HG03432 (cell line): ENCODE measurements around the gene AARS1.
"Not testable (repeated sequence)": the region's sequence is repeated elsewhere in the genome, so short reads cannot be mapped to it uniquely, and the experiment has no call there.

Experiments
- ATAC-seq: cut with Tn5 transposase; IDR thresholded peaks from one replicate; pipeline ENCODE4 v1.9.1; 2021; ENCODE audit warnings: mild to moderate bottlenecking, moderate library complexity; ENCODE audit not compliant: unreplicated experiment

Gene AARS1

DNA sequence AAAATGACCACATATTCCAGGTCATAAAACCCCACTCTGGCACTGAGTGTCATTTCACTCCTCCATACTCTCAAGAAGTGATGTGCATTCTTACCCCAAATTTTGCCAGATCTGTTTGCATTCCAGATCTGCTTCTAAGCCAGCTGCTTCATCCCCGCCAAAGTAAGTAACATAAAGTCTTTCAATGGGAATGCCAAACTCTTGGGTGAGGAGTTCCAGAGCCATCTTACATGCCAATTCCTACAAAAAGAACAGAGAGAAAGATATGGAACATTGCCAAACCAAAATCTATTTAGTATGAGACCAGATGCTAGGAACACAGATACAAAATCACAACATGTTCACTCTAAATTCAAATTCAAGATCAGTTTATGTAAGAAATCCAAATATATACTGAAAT lies 12.9 kb downstream of the AARS1 start:
- ATAC-seq = no peak

DNA sequence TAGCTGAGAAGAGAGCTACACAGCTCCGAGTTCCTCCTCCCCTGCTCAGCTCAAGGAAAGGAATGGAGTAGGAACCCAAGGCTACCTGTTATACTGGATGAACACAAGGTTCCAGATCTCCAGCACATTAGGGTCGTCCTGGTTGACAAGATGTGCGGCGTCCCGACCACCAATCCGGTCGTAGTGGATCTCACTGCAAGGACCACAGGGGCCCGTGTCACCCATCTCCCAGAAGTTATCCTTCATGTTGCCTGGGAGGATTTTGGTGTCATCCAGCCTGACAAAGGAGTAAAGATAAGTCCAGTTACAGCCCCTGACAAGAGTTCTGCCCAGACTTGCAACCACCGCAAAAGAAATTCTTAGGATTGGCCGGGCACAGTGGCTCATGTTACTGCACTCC lies 17.6 kb downstream of the AARS1 start:
- no peak for ATAC-seq

DNA sequence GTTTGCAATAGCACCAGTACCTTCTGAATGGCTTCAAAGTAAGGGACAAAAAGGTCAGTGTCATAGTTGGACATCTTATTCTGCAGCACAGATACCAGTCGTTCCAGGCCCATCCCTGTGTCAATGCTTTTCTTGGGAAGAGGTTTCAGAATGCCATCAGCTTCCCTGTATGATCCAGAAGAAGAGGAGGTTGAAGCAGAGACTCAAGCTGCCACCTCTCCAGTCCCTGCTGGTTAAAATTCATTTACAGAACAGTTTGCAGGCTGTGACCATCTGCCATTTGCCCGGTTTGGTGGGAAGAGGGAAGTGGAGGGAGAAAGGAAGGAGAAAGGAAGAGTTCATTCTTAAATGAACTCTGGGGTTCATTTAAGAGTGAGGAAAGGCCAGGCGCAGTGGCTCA lies 19.1 kb downstream of the AARS1 start:
- ATAC-seq = no peak

GRCh38 chr16:70269471-70269870 lies 19.8 kb downstream of the AARS1 start:
- ATAC-seq = no peak

DNA sequence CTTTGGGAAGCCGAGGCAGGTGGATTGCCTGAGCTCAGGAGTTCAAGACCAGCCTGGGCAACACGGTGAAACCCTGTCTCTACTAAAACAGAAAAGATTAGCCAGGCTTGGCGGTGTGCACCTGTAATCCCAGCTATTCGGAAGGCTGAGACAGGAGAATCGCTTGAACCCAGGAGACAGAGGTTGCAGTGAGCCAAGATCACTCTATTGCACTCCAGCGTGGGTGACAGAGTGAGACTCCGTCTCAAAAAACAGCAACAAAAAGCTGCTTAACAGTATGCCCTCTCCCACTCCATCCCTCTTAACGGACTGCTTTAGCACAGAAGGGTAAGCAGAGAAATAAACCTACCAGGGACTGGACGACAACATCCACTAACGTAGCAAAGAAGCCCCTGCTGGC lies 21.4 kb downstream of the AARS1 start:
- ATAC-seq = not testable (repeated sequence)

DNA sequence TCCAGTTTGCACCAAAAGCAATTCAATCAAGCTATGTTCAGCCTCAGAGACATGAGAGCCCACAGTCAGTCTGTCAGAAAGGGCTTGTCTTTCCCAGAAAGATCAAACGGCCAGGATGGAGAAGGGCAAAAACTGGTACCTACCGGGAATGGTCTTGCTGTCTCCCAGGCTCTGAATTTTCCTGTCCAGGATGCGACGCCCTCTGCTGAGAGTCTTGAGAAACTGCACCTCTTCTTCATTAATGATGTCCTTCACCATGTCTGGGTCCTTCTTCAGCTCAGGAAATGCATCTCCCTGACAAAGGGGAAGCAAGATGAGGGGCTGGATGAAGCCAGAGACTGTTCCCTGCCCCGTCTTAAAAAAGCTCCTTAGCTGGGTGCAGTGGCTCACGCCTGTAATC lies 21.8 kb downstream of the AARS1 start:
- no peak for ATAC-seq

DNA sequence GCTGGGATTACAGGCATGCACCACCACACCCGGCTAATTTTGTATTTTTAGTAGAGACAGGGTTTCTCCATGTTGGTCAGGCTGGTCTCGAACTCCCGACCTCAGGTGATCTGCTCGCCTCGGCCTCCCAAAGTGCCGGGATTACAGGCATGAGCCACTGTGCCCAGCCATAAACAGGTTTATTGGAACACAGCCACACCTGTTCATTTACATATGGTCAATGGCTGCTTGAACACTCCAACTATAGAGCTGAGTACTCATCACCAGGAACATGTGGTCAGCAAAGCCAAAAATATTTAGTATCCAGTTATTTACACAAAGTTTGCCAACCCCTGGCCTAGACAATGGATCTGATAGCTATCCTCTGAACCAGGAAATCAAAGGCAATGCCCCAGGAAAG lies 29.4 kb downstream of the AARS1 start:
- ATAC-seq = not testable (repeated sequence)

GRCh38 chr16:70258946-70259345 lies 30.4 kb downstream of the AARS1 start:
- ATAC-seq = no peak

DNA sequence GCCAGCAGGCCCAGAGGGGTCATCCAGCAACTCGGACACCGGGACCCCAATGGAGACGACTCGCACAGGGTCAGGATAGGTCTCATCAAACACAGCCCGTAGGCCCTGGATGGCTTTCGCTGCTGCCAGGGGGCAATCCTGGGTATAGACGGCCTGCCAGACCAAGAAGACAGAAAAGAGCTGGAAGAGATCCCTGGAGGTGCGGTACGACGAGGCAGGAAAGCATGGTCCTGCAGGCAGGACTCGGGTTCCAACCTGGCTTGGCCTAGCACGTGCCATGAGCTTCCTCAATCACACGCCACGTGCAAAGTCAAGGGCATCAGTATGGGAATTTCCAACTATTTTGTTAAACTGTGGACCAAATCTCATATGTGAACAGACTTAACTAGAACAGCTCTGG lies 31.2 kb downstream of the AARS1 start:
- ATAC-seq = no peak

- ATAC-seq = no peak
These were observed 31.9 kb downstream of the AARS1 start for GRCh38 chr16:70257391-70257790.

GRCh38 chr16:70255574-70255973 lies 33.7 kb downstream of the AARS1 start:
- no peak for ATAC-seq

GRCh38 chr16:70254965-70255286 lies 34.4 kb downstream of the AARS1 start:
- ATAC-seq = no peak

GRCh38 chr16:70254180-70254964 lies 34.9 kb downstream of the AARS1 start:
- no peak for ATAC-seq

DNA sequence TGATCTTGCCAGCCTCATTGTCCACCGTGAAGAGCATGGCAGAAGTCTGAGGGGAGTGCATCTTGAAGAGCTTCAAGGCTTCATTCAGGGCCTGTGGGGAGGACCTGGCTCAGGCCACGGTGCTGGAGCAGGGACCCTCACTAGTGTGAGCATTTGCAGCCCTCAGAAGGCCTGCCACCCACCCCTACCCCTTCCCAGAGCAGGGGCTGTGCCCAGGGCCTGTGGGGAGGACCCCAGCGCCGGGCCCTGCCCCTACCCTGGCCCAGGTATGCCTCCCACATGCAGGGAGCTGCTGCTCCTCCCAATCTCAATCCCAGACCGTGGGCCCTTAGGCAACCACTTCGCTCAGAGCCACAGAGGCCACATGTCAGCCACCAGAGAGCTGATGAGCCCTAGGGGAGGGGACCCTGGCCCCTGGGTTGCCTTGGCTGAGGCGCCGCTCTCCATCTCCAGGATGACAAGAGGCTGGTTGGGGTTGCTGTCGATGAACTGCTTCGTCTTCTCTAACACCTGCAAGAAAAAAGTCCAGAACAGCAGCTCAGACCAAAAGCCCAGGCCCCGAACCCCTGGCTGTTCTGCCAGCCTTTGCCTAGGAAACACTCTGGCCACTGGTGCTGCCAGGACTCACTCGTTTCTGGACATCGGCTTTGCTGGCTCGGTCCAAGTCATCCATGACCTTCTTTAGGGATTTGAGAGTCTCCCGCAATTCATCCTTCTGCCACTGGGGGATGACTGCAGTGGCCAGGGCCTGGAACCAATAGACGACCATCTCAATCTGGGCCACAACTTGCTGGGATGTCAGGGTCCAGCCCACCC lies 35.8 kb downstream of the AARS1 start:
- ATAC-seq = no peak

- no peak for ATAC-seq
These were observed 36.8 kb downstream of the AARS1 start for GRCh38 chr16:70252355-70252988.

GRCh38 chr16:70251629-70252354 lies 37.5 kb downstream of the AARS1 start, which contains the start of gene EXOSC6:
TSS of gene EXOSC6 (minus strand) at chr16:70251940. CDS start at chr16:70251900, 40 bp downstream.
- ATAC-seq = peak; percentile 94

DNA sequence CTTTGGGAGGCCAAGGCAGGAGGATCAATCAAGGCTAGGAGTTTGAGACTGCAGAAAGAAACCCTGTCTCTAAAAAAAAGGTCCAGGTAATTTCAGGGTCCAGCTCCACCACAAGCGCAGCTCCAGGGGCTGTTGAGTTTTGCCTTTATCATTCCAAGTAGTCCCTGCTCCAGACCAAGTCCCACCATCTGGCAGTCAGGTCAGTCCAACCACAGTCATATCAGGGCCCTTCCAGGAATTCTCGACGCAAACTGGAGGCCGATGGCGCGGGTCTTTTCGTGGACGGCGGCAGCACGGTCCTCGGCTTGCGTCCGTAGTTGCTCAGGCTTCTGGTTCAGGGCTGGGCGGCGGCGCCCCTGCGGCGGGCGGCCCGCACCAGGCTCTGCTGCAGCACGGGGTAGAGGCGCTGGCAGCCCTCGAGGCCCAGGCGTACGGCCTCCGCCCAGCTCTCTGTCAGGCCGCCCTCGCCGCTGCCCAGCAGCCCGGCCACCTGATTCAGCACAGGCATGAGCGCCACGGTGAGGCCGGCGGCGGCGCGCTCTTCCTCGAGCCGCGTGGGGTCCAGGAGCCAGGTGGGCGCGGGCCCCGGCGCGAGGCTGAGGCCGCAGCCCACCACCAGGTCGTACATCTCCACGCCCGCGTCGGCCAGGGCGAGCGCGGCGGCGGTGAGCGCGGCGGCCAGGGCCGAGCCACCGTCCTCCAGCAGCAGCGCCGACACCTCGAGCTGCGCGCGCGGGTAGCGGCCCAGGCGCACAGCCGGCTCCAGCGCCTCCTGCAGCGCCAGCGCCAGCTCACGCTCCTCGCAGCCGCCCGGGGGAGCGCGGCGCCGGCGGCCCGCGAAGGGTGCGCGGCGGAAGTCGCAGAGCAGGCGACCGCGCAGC lies 38.3 kb downstream of the AARS1 start:
- peak; percentile 44 for ATAC-seq

- ATAC-seq = not testable (repeated sequence)
These were observed 39.6 kb downstream of the AARS1 start for GRCh38 chr16:70249697-70250096.

DNA sequence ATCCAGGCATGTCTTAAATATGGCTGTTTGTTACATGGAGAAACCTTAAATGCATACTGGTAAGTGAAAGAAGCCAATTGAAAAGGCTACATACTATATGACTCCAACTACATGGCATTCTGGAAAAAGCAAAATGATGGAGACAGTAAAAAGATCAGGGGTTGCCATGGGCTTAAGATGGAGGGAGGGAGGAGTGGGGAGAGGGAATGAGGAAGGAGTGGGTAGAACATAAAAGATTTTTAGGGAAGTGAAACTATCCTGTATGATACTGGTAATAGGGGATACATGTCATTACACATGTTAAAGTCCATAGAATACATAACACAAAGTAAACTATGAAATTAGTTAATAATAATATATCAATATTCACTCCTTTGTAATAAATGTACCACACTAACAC lies 50.5 kb downstream of the AARS1 start:
- ATAC-seq = not testable (repeated sequence)

DNA sequence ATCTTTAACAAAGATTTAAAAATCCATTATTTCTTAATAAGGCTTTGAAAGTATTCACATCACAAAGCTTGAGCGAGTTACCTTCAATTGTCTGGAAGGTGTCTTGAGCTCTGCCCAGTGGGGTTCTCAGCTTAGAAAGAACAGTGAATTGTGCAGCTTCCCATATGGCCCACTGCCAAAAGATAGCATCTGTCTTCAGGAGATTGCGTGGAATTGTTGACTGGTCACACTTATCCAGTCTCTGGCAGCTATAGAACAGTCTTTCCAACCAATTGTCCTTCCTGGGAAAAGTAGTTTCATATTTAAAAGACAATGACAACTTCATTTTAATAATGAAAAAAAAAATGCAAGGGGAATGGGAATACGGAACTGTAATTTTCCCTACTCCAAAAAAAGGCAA lies 57.5 kb downstream of the AARS1 start:
- ATAC-seq = not testable (repeated sequence)
